Stimulated activated CD4-positive, alpha-beta T cell treated with anti-CD3 and anti-CD28 coated beads, Interleukin-1b, Interleukin-23, amount 100 ng/mL, for 4 hours (primary cell): ENCODE results near the gene KLRC2.
"Not testable (repeated sequence)": the region's sequence is repeated elsewhere in the genome, so short reads cannot be mapped to it uniquely, and the experiment has no call there.

Experiments
- DNase-seq, 2 donors: peaks; one replicate each; pipeline ENCODE4 v3.0.0-alpha.2; 2020; ENCODE audit warnings: low read depth in 2 of 2

Gene KLRC2

DNA sequence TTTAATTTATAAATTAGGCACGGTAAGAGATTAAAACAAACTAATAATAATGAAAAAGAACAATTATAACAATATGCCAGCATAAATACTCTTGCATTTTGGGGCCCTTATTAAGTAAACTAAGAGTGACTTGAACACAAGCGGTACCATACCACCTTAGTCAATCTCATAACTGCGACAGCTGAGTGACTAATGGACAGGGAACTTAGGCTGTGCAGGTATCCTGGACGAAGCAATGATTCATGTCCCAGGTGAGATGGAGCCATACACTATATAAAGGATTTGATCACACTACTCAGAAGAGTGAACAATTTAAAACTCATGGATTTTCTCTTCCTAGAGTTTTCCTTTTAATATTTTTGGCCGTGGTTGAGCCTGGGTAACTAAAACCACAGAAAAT is 30.5 kb downstream of the KLRC2 start:
- DNase-seq: no peak

GRCh38 chr12:10404798-10405197 is 31.0 kb downstream of the KLRC2 start:
- no peak for DNase-seq

DNA sequence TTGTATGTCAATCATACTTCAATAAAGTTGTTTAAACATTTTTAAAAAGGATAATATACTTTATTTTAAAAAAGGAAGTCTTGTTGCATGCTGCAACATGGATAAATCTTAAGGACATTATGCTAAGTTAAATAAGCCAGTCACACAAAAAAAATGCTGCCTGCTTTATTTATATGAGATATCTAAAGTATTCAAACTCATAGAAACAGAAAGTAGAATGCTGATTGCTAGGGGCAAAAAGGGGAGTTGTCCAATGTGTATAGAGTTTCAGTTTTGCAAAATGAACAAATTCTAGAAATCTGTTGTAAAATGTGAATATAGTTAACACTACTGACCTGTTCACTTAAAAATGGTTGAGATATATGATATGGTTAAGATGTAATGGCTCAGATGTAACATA is 35.0 kb downstream of the KLRC2 start:
- DNase-seq: no peak

- DNase-seq: no peak
Observed at GRCh38 chr12:10398168-10398567, 37.6 kb downstream of the KLRC2 start.

DNA sequence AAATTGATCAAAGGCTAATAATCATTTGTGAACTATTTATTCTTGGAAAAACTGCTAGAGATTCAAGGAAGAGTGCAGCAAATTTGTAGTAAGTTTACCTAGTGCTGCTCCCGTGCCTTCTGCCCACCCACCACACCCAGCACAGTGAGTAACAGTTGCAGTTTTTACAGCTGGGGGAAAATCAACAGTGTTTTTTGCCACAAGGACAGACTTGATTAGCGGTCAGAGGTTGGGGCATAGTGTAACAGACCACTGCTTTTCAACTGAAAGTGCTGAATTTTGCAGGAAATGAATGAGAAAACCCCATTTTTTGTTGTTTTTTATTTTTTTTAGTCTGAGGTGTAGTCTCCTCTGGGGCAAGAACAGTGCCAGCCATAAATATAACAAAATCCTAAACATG is 38.5 kb downstream of the KLRC2 start:
- no peak for DNase-seq

- not testable (repeated sequence) for DNase-seq
Observed at GRCh38 chr12:10396176-10396575, 39.6 kb downstream of the KLRC2 start.

- no peak for DNase-seq
Observed at GRCh38 chr12:10395390-10395998, 40.3 kb downstream of the KLRC2 start.

- not testable (repeated sequence) for DNase-seq
Observed at GRCh38 chr12:10394531-10395152, 41.2 kb downstream of the KLRC2 start.

DNA sequence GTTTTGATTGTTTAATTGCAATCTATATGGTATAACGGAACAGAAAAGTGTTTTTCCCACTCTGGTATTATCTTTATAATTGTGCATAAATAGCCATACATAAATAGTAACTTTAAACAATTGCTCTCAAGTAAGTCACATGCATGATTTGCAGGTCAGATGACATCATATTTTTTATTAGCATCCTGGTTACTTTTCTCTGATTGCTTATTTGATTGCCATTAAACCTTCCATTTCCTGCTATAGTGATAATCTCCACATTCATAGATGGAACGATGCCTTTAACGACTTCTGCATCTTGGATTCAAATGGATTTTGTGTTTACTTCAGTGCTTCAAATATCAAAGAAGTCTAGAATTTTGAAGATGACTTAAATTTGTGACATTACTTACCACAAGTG is 42.5 kb downstream of the KLRC2 start:
- no peak for DNase-seq

DNA sequence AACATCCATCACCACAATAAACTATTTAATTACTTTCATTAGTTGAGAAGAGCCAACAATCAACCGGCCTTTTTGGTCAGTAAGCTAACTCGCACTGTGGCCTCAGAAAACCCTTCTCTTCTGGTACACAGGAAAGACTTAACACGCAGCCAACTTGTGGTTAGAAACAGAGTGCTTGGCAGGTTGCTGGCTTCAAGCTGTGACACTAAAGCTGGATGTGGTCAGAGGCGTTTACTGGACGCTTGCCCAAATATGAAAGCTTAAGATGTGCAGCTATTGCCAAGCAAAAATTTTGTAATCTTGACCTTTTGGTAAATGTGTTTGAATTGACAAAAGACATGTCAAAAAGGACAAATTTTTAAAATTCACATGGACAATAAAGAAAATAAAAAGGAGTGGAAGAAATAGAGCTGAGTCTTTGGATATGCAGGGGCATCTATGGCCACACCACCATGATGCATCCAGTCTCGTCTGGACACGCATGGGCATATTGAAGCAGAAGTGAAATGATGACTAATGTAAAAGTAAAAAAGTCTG is 43.3 kb downstream of the KLRC2 start:
- DNase-seq: no peak

- DNase-seq: not testable (repeated sequence)
Observed at GRCh38 chr12:10390991-10391390, 44.8 kb downstream of the KLRC2 start.

GRCh38 chr12:10389904-10390303 is 45.9 kb downstream of the KLRC2 start, which contains the start of gene KLRK1:
Gene KLRK1 (minus strand): TSS chr12:10390041. CDS start chr12:10388810, 1,231 bp downstream.
- DNase-seq: no peak

- DNase-seq: no peak
Observed at GRCh38 chr12:10388624-10389413, 47.0 kb downstream of the KLRC2 start.

DNA sequence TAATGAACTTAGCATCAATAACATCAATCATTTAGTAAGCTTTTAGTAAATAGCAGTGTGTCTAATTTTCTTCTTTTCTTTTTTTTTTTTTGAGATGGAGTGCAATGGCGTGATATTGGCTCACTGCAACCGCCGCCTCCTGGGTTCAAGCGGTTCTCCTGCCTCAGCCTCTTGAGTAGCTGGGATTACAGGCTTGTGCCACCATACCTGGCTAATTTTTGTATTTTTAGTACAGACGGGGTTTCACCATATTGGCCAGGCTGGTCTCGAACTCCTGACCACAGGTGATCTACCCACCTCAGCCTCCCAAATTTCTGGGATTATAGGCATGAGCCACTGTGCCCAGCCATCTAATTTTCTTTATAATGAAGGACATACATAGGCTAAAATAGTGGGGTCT is 48.3 kb downstream of the KLRC2 start:
- DNase-seq: not testable (repeated sequence)

- no peak for DNase-seq
Observed at GRCh38 chr12:10386857-10387256, 49.0 kb downstream of the KLRC2 start.

DNA sequence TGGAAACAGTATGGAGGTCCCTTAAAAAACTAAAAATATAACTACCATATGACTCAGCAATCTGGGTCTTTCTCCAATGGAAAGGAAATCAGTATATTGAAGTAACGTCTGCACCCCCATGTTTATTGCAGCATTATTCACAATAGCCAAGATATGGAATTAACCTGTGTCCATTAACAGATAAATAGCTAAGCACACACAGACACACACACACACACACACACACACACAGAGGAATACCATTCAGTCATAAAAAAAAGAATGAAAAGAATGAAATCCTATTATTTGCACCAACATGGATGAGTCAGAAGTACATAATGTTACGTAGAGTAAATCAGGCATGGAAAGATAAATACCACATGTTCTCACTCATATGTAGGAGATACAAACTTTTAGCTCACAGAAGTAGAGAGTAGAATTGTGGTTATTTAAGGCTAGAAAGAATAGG is 50.6 kb downstream of the KLRC2 start:
- no peak for DNase-seq

- DNase-seq: no peak
Observed at GRCh38 chr12:10384191-10384590, 51.6 kb downstream of the KLRC2 start.

GRCh38 chr12:10381928-10382628 is 53.7 kb downstream of the KLRC2 start:
- no peak for DNase-seq
